GM21576 (cell line): Measurements from ENCODE around the gene PKD1L1.
"Not testable (repeated sequence)": the region's sequence is repeated elsewhere in the genome, so short reads cannot be mapped to it uniquely, and the experiment has no call there.

Experiments used
- ATAC-seq: cut with Tn5 transposase; IDR thresholded peaks from one replicate; pipeline ENCODE4 v1.9.1; 2021; ENCODE audit warnings: mild to moderate bottlenecking, moderate library complexity; ENCODE audit not compliant: unreplicated experiment

PKD1L1 gene

DNA sequence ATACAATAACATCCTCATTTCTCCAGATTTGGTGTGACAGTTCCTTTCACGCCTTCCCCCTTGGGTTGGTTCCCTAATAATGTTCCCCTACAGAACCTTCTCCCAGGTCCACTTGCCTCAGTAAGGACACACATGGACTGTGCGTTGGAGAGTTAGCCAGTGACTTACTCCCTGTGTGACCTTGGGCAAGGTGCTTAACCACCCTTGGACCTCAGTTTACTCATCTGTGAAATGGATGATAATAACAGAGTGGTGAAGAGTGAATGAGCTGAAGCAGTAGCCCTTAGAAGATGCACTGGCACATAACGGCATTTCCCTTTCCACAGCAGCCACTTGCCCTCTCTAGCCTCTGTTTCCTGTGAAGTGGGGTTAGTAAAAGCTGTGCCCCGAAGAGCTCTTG is 175.8 kb downstream of the PKD1L1 start:
- ATAC-seq: no peak

DNA sequence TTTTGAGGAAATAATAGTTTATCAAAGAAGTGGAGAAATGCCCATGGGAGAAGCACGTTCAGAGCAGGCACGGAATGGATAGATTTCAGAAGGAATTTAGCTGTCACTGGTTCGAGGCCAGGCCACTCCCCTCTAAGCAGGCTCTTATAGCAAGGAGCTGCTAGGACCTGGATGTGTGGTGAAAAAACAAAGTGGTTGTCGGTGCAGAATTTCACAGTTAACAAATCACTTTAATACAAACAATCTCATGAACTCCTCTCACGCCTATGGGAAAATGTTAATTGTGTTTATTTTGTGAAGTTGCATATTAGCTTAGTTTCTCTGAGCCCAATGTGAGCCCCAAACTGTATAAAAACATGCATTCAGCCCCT is 176.3 kb downstream of the PKD1L1 start:
- no peak for ATAC-seq

DNA sequence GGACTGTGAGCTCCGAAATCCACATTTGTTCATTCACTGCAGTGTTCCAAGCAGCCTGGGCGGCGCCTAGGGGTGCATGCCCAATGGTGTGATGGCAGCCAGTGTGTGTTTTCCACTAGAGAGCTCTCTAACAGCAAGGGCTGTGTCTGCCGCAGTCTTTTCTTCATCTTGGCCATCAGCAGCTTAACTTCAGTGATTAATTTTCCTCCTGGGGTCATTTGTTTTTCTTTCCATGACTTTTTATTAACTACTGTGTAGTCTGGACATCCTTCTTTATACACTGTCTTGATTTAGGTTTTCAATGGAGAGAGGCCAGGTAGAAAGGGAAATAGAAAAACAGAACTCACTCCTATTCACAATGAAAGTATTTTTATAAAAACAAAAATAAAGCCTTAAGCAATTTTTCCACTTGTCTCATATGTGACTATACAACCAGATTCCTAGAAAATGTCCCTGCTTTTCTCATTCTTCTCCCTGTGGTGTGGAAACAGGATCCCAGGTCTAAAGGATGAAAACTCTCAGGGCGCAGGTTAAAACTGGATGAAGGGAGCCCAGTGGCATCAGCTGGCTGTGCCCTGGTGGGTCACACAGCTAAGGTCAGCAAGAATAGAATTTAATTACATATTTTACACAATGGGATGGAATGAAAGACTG is 176.8 kb downstream of the PKD1L1 start:
- ATAC-seq: no peak

DNA sequence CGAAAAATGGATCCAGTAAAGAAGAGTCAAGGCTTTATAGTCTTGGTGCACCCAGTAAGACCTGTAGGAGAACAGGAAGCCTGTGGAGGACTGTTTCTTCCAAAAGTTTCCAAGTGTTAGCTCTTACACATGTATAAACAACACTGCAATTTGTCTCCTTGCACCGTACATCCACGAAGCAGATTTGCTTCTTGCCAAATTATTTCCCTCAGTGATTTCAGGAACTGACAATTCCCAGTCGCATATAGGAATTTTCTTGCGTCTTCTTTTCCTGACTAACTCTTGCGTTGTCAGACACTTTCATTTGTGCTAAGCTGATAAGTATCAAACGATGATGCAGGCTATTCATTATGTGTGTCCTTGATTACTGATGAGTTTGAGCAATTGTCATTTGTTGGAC is 182.1 kb downstream of the PKD1L1 start:
- ATAC-seq: no peak

DNA sequence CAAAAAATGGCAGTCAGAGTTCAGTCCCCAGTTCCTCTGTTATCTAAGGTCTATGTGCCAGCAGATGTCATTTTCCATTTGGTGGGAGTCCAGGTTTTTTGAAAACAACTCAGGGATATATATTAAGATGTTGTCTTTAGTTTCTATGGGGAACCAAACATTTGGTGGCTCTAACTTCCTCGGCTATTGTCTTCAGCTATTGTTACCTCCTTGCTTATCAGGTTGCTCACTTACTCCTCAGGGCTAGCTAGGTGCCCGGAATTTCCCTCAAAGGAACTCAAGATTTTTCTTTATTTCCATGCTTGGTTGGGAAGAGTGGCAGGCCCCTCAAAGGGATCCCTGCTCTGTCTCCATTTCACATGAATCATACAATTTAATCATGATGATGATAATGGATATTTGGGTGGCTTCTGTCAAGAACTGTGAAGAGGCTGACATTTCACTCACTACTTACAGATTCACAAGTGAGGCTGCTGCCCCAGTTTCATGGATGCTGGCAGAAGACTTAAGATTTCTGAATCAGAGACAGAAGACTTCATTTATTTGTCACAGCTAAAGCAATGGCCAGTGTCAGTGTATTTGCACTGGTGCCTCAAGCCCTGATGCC is 182.8 kb downstream of the PKD1L1 start:
- ATAC-seq: no peak

DNA sequence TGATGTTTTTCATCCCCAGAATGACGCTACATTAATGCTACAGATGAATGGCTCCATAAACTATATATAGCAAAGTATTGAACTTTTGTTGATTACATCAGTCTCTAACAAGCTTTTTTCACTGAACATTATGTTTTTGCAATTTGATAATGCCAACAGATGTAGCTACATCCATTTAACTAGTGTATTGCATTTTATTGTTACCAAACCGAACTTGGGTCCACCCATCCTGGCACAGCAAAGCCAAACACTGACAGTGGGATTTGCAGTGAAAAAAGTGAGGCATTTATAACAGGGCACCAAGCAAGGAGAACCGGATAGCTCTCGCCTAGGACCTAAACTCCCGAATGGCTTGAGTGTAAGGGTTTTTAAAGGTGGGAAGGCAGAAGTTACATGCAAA is 183.5 kb downstream of the PKD1L1 start:
- ATAC-seq: no peak

DNA sequence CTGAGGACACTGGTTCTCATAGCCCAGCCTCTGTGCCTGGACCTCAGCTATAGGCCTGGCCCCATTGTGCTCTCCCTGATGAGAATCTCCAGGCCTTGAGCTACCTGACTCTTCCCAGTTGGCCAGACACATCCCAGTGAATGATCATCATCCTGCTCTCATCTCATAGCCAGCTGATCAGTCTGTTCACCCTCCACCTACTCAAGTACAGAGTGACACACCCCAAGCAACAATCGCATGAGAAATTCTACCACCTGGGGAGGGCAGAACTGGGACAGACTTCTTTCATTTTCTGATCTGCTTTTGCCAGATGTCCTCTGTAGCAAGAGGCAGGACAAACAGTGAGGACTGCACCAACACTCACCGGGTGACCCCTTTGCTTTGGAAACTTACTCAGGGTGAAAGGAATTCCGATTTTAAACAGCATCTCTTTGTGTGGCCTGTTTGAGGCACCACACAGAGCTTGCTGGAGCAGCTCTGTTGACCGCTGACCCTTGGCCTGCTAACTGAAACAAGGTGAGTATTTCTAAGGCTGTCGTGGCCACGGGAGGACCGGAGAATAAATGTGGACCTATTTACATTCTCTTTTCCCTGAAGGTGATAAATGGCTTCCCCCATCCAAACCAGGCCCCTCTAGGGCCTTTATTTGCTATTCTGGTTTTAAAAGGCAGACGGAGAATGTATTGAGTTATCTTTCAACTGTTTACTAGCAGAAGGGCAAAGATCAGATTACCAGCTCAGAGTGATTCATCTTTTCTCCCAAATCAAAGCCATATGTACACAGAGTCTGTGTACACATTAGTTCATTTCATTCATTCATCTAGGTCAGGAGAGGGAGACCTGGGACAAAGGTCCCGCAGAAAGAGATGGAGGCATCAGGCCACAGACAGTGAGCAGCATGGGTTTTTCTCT is 184.9 kb downstream of the PKD1L1 start:
- ATAC-seq: no peak

DNA sequence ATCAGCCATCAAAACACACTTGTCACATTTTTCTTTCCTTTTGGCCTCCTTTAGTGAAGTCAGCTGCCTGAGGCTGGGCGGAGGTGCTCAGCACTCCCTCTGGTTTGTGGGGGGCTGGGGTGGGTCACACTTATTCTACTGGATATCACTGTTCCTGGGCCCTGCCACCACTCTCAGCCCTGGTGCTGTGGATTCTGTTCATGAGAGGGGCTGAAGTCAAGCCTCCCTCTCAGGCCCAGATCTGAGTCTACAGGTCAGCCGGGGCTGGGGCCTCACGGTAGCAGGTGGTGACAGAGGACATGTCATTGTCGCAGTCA is 185.6 kb downstream of the PKD1L1 start:
- ATAC-seq: no peak

DNA sequence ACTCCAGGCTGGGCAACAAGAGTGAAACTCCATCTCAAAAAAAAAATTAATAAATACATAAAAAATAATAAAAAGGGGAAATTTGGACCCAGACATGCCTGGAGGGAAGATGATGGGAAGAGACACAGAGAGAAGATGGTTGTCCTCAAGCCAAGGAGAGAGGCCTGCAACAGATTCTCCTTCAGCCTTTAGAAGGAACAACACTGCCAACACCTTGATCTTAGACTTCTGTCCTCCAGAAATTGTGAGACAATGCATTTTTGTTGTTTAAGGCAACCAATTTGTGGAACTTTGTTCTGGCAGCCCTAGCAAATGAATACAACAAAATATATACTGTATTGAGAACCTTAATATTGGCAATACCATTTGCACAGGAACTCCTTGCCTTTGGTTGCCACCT is 186.1 kb downstream of the PKD1L1 start:
- ATAC-seq: no peak

DNA sequence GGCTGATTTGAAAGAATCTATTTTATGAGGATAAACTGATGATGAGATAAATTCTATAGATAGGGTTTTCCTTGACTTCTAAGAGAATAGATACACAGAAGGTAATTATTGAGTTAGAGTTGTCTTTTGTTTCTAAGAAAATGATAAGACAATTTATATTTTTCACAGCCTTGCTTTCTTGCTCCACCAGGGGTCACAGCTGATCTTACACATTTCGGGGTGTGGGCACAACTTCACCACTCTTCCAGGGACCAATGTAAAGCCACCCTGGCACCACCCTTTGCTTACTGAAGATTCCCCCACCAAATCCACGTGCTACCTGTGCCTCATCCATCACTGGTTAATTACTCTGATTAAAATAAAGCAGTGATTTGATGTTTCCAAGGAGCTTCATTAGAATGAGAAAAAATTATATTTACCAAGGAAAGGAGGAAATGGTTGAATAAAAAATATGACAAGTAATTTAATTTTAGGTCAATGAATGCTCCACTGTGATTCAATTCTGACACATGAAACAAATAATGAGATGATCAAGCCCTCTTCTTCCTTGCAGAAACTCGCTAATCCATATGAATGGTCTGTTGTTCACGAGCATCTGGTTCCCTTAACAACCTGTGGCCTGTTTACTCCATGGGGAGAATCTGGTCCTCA is 189.1 kb downstream of the PKD1L1 start:
- ATAC-seq: no peak

DNA sequence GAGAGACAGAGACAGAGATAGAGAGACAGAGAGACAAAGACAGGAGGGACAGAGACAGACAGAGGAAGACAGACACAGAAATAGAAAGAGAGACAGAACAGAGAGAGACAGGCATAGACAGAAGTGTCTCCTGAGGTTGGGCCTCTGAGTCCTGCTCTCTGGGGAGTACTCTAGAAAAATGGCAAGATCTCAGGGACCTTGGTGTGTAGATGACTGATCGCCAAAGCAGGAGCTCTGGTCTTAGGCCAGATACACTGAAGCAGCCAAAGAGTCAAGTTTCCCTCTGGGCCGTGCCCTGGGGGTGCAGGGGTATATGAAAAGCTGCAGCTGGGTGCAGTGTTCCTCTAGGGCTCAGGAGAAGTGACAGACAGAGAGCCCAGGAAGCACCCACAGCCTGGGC is 189.7 kb downstream of the PKD1L1 start:
- no peak for ATAC-seq

DNA sequence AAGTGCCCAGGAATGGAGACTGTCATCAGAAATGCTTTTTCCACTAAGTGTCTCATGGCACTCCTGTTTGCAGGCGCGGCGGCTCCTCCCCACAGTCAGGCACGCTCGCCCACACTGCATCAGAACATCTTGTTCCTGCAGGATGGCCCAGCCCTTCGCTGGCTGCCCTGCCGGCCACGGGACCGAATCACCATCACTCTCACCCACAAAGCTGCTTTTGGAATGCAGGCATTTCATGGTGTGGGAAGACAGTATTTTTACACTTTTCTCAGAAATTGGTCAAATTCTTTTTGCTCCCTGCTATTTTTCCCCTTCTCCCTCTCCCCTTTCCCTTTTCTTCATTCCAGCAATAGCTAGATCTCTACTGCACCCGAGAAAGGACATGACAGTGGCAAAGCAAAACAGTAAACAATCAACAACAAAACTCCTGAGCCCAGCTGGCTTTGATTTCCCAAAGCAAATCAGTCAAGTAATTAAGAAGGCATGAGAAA is 190.3 kb downstream of the PKD1L1 start:
- no peak for ATAC-seq

DNA sequence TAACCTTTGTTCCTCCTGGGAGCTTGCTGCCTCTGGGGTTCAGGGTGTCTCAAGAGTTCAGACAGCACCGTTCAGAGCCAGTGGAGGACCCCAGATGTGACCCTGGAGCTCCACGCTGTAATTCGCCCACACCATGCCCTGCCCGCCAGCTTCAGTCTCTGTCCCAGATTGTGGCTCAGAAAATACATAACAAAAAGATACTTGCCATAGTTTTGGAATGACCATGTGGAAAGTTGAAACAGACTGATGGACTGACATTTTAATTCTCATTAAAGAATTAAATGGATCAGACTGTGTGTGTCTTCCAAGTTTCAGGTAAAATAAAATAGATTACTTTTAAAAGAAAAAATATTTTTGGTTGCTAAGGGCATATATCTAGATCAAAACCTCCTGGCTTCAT is 191.6 kb downstream of the PKD1L1 start:
- ATAC-seq: no peak

DNA sequence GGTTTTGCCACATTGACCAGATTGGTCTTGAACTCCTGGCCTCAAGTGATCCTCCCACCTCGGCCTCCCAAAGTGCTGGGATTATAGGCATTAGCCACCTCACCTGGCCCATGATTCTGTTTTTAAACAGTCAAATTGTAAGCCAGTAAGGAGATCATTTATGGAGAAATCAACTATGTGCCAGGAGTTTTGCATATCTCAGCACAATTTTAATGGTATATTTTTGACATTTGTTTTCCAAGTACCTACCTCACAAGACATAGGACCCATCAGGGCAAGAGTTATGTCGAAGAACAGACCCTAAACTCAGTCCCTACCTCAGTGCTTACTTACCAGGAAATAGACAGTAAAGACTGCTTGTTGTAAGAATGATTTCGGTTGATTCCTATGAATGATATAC is 193.0 kb downstream of the PKD1L1 start:
- ATAC-seq: no peak

DNA sequence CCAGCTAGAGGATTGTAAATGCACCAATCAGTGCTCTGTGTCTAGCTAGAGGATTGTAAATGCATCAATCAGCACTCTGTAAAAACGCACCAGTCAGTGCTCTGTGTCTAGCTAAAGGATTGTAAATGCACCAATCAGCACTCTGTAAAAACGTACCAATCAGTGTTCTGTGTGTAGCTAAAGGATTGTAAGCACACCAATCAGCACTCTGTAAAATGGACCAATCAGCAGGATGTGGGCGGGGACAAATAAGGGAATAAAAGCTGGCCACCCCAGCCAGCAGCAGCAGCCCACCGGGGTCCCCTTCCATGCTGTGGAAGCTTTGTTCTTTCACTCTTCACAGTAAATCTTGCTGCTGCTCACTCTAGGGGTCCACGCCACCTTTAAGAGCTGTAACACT is 196.5 kb downstream of the PKD1L1 start:
- ATAC-seq: not testable (repeated sequence)

DNA sequence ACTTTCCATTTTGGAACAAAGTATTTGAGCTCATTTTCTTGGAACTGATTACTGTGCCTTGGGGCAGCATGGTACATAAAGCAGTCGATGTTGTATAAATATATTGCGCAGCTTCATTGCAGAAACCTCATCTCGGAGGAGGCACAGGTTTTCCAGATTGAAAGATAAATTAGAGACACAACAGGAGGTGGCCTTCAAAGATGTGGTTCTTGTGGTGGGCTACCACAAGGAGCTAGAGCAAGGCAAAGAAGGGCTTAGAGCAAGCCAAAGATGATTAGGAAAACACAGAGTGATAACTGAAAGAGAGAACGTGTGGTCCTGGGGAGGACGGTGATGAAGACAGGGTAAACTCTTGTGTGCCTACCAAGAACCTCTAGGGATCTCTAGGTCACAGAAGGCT is 197.2 kb downstream of the PKD1L1 start:
- ATAC-seq: no peak

DNA sequence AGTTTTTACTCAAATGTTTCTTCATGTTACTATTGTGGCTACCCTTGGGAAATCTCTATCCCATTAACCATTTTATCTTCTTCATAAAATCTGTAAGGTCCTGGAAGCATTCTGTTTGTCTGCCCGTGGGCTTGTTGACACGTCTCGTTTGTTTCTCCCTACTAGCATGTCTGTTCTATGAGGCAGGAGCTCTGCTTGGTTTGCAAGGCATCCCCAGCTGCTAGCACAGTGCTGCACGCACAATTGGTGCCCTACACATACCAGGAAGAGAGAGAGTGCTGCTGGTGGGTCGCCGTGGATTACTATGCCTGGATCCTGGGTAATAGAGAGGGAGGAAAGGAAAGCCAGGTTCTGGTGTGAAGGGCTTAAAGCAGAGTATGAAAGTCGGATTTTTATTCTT is 200.2 kb downstream of the PKD1L1 start:
- ATAC-seq: no peak

DNA sequence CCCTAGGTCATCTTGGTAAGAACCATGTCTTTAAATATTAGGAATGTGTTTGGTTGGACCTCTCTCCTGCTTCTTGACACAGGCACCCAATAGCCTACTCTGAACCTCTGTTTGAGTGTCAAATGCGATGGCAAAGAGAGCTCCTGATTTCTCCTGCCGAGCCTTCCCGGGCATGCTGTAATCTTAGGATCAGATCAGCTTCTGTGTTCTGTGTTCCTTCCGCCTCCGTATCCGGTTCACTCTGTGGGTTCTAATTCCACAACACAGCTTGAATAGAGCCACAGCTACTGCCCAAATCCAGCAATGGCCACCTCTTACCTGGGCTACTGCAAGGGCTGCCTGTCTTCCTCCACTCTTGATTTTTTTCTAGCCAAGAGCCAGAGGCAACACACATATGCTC is 201.1 kb downstream of the PKD1L1 start:
- no peak for ATAC-seq

DNA sequence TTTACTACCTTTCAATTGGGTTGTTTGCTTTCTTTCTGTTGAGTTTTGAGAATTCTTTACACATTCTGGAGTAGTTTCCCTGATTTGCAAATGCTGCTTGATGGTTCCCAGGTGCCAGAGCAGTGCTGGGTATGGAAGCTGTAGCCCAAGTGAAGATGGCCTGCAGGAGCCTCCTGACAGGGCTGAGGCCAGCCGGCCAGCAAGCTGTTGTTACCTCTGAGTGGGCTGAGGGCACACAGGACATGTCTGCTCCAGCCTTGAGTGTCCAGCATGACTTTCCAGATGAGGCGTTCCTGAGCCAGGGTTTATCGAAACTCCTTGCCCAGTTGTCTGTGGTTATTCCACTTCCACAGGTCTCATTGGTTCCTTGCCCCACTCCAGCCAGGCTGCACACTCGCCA is 201.8 kb downstream of the PKD1L1 start:
- no peak for ATAC-seq

DNA sequence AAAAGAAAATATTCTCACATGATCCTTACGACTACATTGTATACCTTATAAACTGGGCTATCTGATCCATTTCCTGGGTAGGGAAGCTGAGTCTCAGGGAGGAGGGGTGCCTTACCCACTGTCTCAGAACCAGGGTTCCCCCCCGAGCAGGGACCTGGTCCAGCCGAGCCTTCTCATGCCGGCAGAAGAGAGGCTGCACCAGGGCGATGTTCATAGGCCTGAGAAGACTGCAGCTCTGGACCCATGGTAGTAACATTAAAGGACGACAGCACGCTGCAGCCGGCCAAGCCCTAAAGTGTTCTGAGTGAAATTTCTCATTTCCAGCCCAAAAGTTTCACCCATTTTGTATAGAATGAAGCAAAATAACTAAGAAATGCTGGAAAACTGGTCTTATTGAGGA is 203.4 kb downstream of the PKD1L1 start:
- no peak for ATAC-seq

DNA sequence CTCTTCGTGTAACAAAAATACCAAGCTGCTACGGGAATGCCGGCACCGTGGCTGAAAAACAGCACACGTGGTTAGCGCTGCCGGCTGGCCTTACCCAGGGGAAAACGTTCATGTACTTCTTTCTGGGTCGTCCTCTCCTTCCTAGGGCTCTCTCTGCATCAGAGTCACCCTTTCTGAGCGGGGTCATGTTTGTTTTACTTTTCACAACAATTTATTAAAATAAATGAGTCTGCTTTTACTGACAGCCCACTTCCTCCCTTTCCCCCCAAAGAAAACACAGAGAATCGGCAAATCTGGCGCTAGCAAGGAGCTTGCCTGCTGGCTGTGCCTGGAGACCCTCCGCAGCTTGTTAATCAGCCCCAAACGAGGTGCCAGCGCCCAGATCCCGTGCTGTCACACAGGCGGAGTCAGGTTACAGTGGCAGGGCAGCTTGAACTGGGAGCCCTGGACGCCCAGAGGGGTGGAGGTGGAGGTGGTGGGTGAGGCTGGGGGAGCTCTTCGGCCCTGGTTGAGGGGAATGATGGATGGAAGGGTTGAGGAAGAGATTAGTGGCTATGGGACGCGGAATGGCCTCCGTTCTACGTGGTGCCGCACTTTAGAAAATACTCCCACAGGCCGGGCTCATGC is 204.2 kb downstream of the PKD1L1 start:
- no peak for ATAC-seq
